Measurements from ENCODE around the gene LIMS2. TPM values are rescaled to one million over a fixed set of nuclear protein-coding genes. Genes with fewer than 3 reads are reported as not detected.

LIMS2 gene
- total RNA-seq, 1 donor from 2014 or later = 44.2 TPM

DNA sequence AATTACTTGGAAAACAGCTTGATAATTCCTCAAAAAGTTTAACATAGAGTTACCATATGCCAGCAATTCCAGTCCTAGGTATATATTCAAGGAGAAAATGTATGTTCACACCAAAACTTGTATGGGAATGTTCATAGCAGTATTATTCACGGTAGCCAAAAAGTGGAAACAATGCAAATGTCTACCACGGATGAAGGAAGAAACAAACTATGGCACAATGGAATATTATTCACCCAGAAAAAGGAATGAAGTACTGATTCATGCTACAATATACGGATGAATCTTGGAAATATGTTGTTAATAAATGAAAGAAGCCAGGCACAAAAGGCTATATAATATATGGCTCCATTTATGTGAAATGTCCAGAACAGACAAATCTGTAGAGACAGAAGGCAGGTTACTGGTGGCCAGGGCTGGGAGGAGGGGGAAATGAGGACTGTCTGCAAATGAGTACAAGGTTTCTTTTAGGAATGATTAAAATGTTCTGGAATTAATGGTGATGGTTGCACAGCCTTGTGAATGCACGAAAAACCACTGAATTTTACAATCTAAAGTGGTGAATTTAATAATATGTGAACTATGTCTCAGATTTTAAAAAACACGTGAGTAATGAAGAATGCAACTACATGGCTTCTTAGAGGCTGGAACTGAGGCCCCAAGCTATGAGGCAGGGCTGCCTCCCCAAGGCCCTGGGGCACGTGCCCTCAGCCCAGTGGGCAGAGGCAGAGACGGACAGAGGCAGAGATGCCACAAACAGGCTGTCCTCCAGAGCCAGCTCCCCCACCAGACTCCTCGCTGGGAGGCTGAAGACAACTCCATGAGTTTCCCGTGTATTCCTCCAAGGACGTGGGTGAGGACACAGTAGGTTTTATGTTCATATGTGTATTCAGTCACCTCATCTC, 5.0 kb downstream of the LIMS2 start:
- peak in 1 of 2 donors; percentile 32 for DNase-seq (ENCODE audit: extremely low spot score in 2 of 2)
- Histone ChIP-seq H3K27me3 (no peaks in the 10 kb centered on the region), H3K36me3 (no peaks in the 10 kb centered on the region), H3K4me1 (peaks cover 15% of the 10 kb centered on the region), H3K27ac (no peak overlapping the region), H3K4me3 (no peak overlapping the region), H3K9me3 (no peaks in the 10 kb centered on the region)
- TF ChIP-seq, protein P1, sequence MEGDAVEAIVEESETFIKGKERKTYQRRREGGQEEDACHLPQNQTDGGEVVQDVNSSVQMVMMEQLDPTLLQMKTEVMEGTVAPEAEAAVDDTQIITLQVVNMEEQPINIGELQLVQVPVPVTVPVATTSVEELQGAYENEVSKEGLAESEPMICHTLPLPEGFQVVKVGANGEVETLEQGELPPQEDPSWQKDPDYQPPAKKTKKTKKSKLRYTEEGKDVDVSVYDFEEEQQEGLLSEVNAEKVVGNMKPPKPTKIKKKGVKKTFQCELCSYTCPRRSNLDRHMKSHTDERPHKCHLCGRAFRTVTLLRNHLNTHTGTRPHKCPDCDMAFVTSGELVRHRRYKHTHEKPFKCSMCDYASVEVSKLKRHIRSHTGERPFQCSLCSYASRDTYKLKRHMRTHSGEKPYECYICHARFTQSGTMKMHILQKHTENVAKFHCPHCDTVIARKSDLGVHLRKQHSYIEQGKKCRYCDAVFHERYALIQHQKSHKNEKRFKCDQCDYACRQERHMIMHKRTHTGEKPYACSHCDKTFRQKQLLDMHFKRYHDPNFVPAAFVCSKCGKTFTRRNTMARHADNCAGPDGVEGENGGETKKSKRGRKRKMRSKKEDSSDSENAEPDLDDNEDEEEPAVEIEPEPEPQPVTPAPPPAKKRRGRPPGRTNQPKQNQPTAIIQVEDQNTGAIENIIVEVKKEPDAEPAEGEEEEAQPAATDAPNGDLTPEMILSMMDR (IDR thresholded peaks at IDR 0.05) = no peak
- TF ChIP-seq POLR2AphosphoS5 (IDR thresholded peaks at IDR 0.05; ENCODE audit: insufficient read depth in 1 of 2, low read depth in 1 of 2) (no peak), POLR2A (IDR thresholded peaks at IDR 0.05) (no peak)
- intact Hi-C loops (cut with DNase I) = no loop called here

DNA sequence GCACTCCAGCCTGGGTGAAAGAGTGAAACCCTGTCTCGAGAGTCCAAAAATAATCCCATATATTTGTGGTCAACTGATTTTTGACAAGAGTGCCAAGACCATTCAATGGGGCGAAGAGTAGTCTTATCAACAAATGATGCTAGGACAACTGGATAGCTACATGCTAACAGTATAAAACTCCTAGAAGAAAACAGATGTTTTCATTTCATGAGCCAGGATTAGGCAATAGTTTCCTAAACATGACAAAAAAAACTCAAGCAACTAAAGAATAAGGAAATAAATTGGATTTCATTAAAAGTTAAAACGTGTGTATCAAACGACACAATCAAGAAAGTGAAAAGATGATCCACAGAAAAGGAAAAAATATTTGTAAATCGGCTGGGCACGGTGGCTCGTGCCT, 6.3 kb downstream of the LIMS2 start:
- H3K4me1 ChIP-seq = peaks cover 17% of the 10 kb centered on the region
- no peaks in the 10 kb centered on the region for H3K36me3 ChIP-seq
- no peaks in the 10 kb centered on the region for H3K9me3 ChIP-seq
- intact Hi-C loops (cut with DNase I) = no loop called here
- DNase-seq (ENCODE audit: extremely low spot score in 2 of 2) = no peak
- peak overlapping the region; percentile 28 for H3K27ac ChIP-seq
- no peak overlapping the region for H3K4me3 ChIP-seq
- no peaks in the 10 kb centered on the region for H3K27me3 ChIP-seq
- TF ChIP-seq, protein P1 (IDR thresholded peaks at IDR 0.05) = no peak
- TF ChIP-seq POLR2AphosphoS5 (IDR thresholded peaks at IDR 0.05; ENCODE audit: insufficient read depth in 1 of 2, low read depth in 1 of 2) (no peak), POLR2A (IDR thresholded peaks at IDR 0.05) (no peak)

DNA sequence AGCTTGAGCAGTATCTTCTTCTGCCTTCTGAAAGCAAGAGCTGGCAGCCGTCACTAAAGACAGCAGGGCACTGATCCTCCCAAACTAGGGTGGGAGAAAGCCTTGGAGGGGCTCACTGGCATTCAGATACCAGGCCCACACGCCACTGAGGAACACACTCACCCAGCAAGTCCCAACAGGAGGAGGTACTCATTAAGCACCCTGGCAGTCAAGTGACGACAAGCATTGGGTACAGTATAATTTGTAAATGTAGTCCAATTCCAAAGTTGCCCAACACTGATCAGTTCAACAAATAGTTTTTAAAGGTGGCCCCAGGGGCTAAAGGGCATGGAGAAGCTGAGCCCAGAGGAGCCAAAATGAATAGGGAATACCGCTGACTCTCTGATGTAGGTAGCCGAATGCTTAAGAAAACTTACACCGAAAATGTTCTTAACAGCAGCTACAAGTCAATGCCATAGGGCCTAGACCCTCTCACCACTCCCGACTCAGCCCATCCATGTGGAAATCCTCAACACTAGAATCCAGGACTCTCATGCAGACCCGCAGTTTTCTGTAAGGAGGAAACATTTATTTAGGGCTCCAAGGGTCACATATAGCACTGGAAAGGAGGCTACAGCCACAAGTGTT, 9.9 kb downstream of the LIMS2 start:
- Histone ChIP-seq H3K27ac (no peak overlapping the region), H3K27me3 (no peaks in the 10 kb centered on the region), H3K9me3 (no peaks in the 10 kb centered on the region), H3K4me1 (peaks cover 41% of the 10 kb centered on the region), H3K4me3 (no peak overlapping the region), H3K36me3 (no peaks in the 10 kb centered on the region)
- TF ChIP-seq, protein P1 (IDR thresholded peaks at IDR 0.05) = no peak
- no peak for TF ChIP-seq POLR2A (IDR thresholded peaks at IDR 0.05)
- no peak for TF ChIP-seq POLR2AphosphoS5 (IDR thresholded peaks at IDR 0.05; ENCODE audit: insufficient read depth in 1 of 2, low read depth in 1 of 2)
- intact Hi-C loops (cut with DNase I) = no loop called here
- DNase-seq (ENCODE audit: extremely low spot score in 2 of 2) = no peak

DNA sequence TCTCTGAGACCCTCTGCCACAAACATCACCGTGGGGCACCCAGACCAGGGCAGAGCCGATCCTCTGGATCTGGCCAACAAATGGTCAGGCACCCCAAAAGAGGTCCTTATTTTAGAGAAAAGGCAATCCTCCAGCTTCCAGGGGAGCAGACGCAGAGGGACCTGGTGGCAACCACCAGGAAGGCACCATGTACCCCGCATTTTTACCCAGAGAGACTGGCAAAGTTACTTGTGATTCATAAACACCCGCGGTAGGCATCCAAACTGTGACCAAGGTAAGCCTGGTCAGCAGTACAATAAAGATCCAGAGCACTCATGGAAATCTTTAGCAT, 10.5 kb downstream of the LIMS2 start:
- H3K27me3 ChIP-seq = no peaks in the 10 kb centered on the region
- peak overlapping the region; percentile 36 for H3K27ac ChIP-seq
- peaks cover 42% of the 10 kb centered on the region for H3K4me1 ChIP-seq
- intact Hi-C loops (cut with DNase I) = no loop called here
- H3K36me3 ChIP-seq = no peaks in the 10 kb centered on the region
- TF ChIP-seq POLR2AphosphoS5 (IDR thresholded peaks at IDR 0.05; ENCODE audit: insufficient read depth in 1 of 2, low read depth in 1 of 2) (no peak), POLR2A (IDR thresholded peaks at IDR 0.05) (no peak)
- TF ChIP-seq, protein P1 (IDR thresholded peaks at IDR 0.05) = no peak
- H3K4me3 ChIP-seq = peak overlapping the region; percentile 29 to 48
- H3K9me3 ChIP-seq = no peaks in the 10 kb centered on the region
- DNase-seq (ENCODE audit: extremely low spot score in 2 of 2) = no peak
